Nephron progenitor cell (in vitro differentiated cells): ENCODE results near the gene CCR5.
"Not testable (repeated sequence)": the region's sequence is repeated elsewhere in the genome, so short reads cannot be mapped to it uniquely, and the experiment has no call there.

Experiments
- DNase-seq: peaks from one replicate; pipeline ENCODE4 v3.0.0; 2021
- H3K27ac Mint-ChIP-seq: 2 replicates; pipeline ENCODE4 v1.8.0; 2021; ENCODE audit warnings: mild to moderate bottlenecking, moderate library complexity, mixed read lengths
- H3K27me3 Mint-ChIP-seq: 2 replicates; pipeline ENCODE4 v1.8.0; 2021; ENCODE audit warnings: mild to moderate bottlenecking, low read depth, mixed read lengths; ENCODE audit not compliant: poor library complexity
- H3K36me3 Mint-ChIP-seq: 2 replicates; pipeline ENCODE4 v1.8.0; 2021; ENCODE audit warnings: low read depth, mixed read lengths
- H3K4me1 Mint-ChIP-seq: 2 replicates; pipeline ENCODE4 v1.8.0; 2021; ENCODE audit warnings: mixed read lengths
- H3K4me3 Mint-ChIP-seq: 2 replicates; pipeline ENCODE4 v1.8.0; 2021; ENCODE audit warnings: mild to moderate bottlenecking, moderate library complexity, mixed read lengths
- H3K9me3 Mint-ChIP-seq: 2 replicates; pipeline ENCODE4 v1.8.0; 2021; ENCODE audit warnings: mild to moderate bottlenecking, moderate library complexity, mixed read lengths
- CTCF ChIP-seq: fragments of 200-600 bp; sonication (generic); IDR thresholded peaks from 2 replicates; pipeline ENCODE4 v1.5.0; 2021; ENCODE audit warnings: antibody characterized with exemption

The CCR5 gene

GRCh38 chr3:46370839-46371518 lies at the start of gene CCR5:
Gene CCR5 (plus strand): TSS chr3:46370946. CDS start chr3:46372903, 1,957 bp downstream.
- TF ChIP-seq CTCF, result no peak
- Mint-ChIP-seq H3K27ac (no peak within 1 kb of the TSS), H3K9me3 (no peaks in the 10 kb centered on the region), H3K4me1 (peaks cover 5% of the 10 kb centered on the region), H3K36me3 (no peaks in the 10 kb centered on the region), H3K27me3 (peaks cover 43% of the 10 kb centered on the region), H3K4me3 (no peak within 1 kb of the TSS)
- no peak for DNase-seq

GRCh38 chr3:46321461-46322104 lies 49.2 kb upstream of the CCR5 start:
- Mint-ChIP-seq H3K4me1 (no peaks in the 10 kb centered on the region), H3K4me3 (no peak overlapping the region), H3K27ac (no peak overlapping the region), H3K27me3 (peaks cover 31% of the 10 kb centered on the region), H3K9me3 (peaks cover 4% of the 10 kb centered on the region), H3K36me3 (no peaks in the 10 kb centered on the region)
- no peak for DNase-seq
- no peak for TF ChIP-seq CTCF

GRCh38 chr3:46324036-46324435 lies 46.7 kb upstream of the CCR5 start:
- DNase-seq, result no peak
- Mint-ChIP-seq H3K27ac (no peak overlapping the region), H3K4me3 (no peak overlapping the region), H3K36me3 (no peaks in the 10 kb centered on the region), H3K27me3 (peaks cover 27% of the 10 kb centered on the region), H3K4me1 (no peaks in the 10 kb centered on the region), H3K9me3 (no peaks in the 10 kb centered on the region)
- TF ChIP-seq CTCF, result no peak

GRCh38 chr3:46325645-46326300 lies 45.0 kb upstream of the CCR5 start:
- no peak for TF ChIP-seq CTCF
- Mint-ChIP-seq H3K4me3 (no peak overlapping the region), H3K27me3 (peaks cover 26% of the 10 kb centered on the region), H3K36me3 (no peaks in the 10 kb centered on the region), H3K9me3 (no peaks in the 10 kb centered on the region), H3K4me1 (no peaks in the 10 kb centered on the region), H3K27ac (no peak overlapping the region)
- DNase-seq, result no peak

GRCh38 chr3:46330676-46331075 lies 40.1 kb upstream of the CCR5 start:
- DNase-seq, H3K27me3 Mint-ChIP-seq, H3K4me1 Mint-ChIP-seq, H3K4me3 Mint-ChIP-seq, H3K27ac Mint-ChIP-seq, H3K36me3 Mint-ChIP-seq: not testable (repeated sequence)
- H3K9me3 Mint-ChIP-seq, result peaks cover 16% of the 10 kb centered on the region

- no peak for TF ChIP-seq CTCF
- H3K27me3 Mint-ChIP-seq, result peaks cover 3% of the 10 kb centered on the region
- peaks cover 44% of the 10 kb centered on the region for H3K9me3 Mint-ChIP-seq
- H3K36me3 Mint-ChIP-seq, result peaks cover 6% of the 10 kb centered on the region
- H3K27ac Mint-ChIP-seq, result peak overlapping the region; percentile 93
- H3K4me3 Mint-ChIP-seq, result no peak overlapping the region
- H3K4me1 Mint-ChIP-seq, result peaks cover 13% of the 10 kb centered on the region
- DNase-seq, result no peak
Observed at GRCh38 chr3:46334741-46335478, 35.8 kb upstream of the CCR5 start.
